SH-SY5Y (cell line): Measurements from ENCODE around the gene IGF1.

Experiments used
- GATA2 ChIP-seq: IDR thresholded peaks from 2 replicates; pipeline ENCODE4 v1.6.1; 2011; ENCODE audit warnings: mild to moderate bottlenecking, low read depth, low read length
- GATA3 ChIP-seq: IDR thresholded peaks from 2 replicates; pipeline ENCODE4 v1.6.1; 2011; ENCODE audit warnings: low read depth, mild to moderate bottlenecking, low read length, moderate library complexity

- no peak for TF ChIP-seq GATA2
- no peak for TF ChIP-seq GATA3
These were observed 22.8 kb upstream of the IGF1 start for GRCh38 chr12:102503056-102503681.
